PC-9 (cell line): Measurements from ENCODE around the gene DSN1. TPM values are rescaled to one million over a fixed set of nuclear protein-coding genes. Genes with fewer than 3 reads are reported as not detected.
"Not testable (repeated sequence)": the region's sequence is repeated elsewhere in the genome, so short reads cannot be mapped to it uniquely, and the experiment has no call there.

Experiments used
- BruUV-seq: library from RNA; stranded (reverse); fragments of 400-500 nt; replicated peaks from 2 replicates; lab custom pipeline; 2021; lab: Mats Ljungman, UMichigan
- CTCF ChIA-PET: fragments of 300-600 bp; sonication (Branson Sonifier 250); formaldehyde crosslinking; loops from one replicate; lab custom pipeline; 2022; ENCODE audit warnings: antibody characterized with exemption; lab: Charles Lee
- POLR2A ChIA-PET: fragments of 300-600 bp; sonication (Branson Sonifier 250); formaldehyde crosslinking; loops from one replicate; lab custom pipeline; 2022; ENCODE audit warnings: antibody characterized with exemption; ENCODE audit not compliant: unreplicated experiment; lab: Charles Lee
- DNase-seq, 2 experiments: peaks; one replicate each; pipeline versions ENCODE4 v3.0.0 to v3.0.0-alpha.2; 2015 to 2022; ENCODE audit warnings: mixed read lengths in 1 of 2
- H2AFZ ChIP-seq: fragments of 200-600 bp; sonication (generic); 2 replicates; pipeline ENCODE4 v1.8.1; 2017; ENCODE audit warnings: antibody characterized with exemption
- H3F3A ChIP-seq: fragments of 200-600 bp; sonication (generic); 2 replicates; pipeline ENCODE4 v1.8.1; 2017; ENCODE audit warnings: antibody characterized with exemption, mild to moderate bottlenecking, low read depth; ENCODE audit not compliant: insufficient read depth
- H3K27ac ChIP-seq: fragments of 200-600 bp; sonication (generic); 2 replicates; pipeline ENCODE4 v1.6.1; 2016; ENCODE audit warnings: mixed run types
- H3K27me3 ChIP-seq: fragments of 200-600 bp; sonication (generic); 2 replicates; pipeline ENCODE4 v1.6.1; 2016; ENCODE audit warnings: low read depth, mixed run types; ENCODE audit not compliant: insufficient read depth
- H3K36me3 ChIP-seq: fragments of 200-600 bp; sonication (generic); 2 replicates; pipeline ENCODE4 v1.6.1; 2016; ENCODE audit warnings: low read depth, mixed run types
- H3K4me1 ChIP-seq: fragments of 200-600 bp; sonication (generic); replicated peaks from 2 replicates; pipeline ENCODE4 v1.6.1; 2016; ENCODE audit warnings: mixed run types; ENCODE audit not compliant: insufficient read depth
- H3K4me2 ChIP-seq: fragments of 200-600 bp; sonication (generic); 2 replicates; pipeline ENCODE4 v1.6.1; 2017; ENCODE audit warnings: mixed run types
- H3K4me3 ChIP-seq: fragments of 200-600 bp; sonication (generic); 2 replicates; pipeline ENCODE4 v1.6.1; 2016; ENCODE audit warnings: mixed run types
- H3K79me2 ChIP-seq: fragments of 200-600 bp; sonication (generic); 2 replicates; pipeline ENCODE4 v1.6.1; 2017; ENCODE audit warnings: low read depth, mixed run types
- H3K9me2 ChIP-seq: fragments of 200-600 bp; sonication (generic); 2 replicates; pipeline ENCODE4 v1.8.1; 2017; ENCODE audit warnings: mild to moderate bottlenecking; ENCODE audit not compliant: insufficient read depth
- H3K9me3 ChIP-seq: fragments of 200-600 bp; sonication (generic); 2 replicates; pipeline ENCODE4 v1.8.1; 2016; ENCODE audit warnings: low read depth; ENCODE audit not compliant: insufficient read depth
- H4K20me1 ChIP-seq: fragments of 200-600 bp; sonication (generic); 2 replicates; pipeline ENCODE4 v1.8.1; 2017; ENCODE audit not compliant: insufficient read depth
- CTCF ChIP-seq: fragments of 200-600 bp; sonication (generic); conservative IDR thresholded peaks from 2 replicates; pipeline ENCODE4 v1.6.1; 2017; ENCODE audit warnings: mixed run types, antibody characterized with exemption, mild to moderate bottlenecking, moderate library complexity
- EZH2 ChIP-seq: fragments of 200-600 bp; sonication (generic); IDR thresholded peaks from 2 replicates; pipeline ENCODE4 v1.8.0; 2017; ENCODE audit warnings: antibody characterized with exemption, low read depth
- intact Hi-C: fragments of 100-400 bp; cut with micrococcal nuclease; formaldehyde crosslinking; loops from one replicate; pipeline ENCODE4 v1.10.0; 2022; ENCODE audit not compliant: unreplicated experiment
- total RNA-seq: library from RNA; stranded (reverse); gene quantifications from 2 replicates; pipeline ENCODE4 v1.2.3, GENCODE V29; 2021

Gene DSN1
- total RNA-seq, 1 experiment from 2014 or later: 32.4 TPM

- no peak for TF ChIP-seq EZH2
- TF ChIP-seq CTCF: no peak
- no peaks in the 10 kb centered on the region for H3K79me2 ChIP-seq
- no peak for DNase-seq
- H3K4me2 ChIP-seq: no peak overlapping the region
- H3K9me3 ChIP-seq: no peaks in the 10 kb centered on the region
- H2AFZ ChIP-seq: no peak overlapping the region
- H4K20me1 ChIP-seq: no peaks in the 10 kb centered on the region
- H3K27me3 ChIP-seq: no peaks in the 10 kb centered on the region
- no peaks in the 10 kb centered on the region for H3K36me3 ChIP-seq
- peaks cover 10% of the 10 kb centered on the region; the same call in 1 of the 2 replicates for H3F3A ChIP-seq
- peaks cover 14% of the 10 kb centered on the region for H3K4me1 ChIP-seq
- no peaks in the 10 kb centered on the region for H3K9me2 ChIP-seq
- no peak overlapping the region for H3K4me3 ChIP-seq
- BruUV-seq: no TSS peak
- no peak overlapping the region for H3K27ac ChIP-seq
- CTCF ChIA-PET: interaction anchor here (0.6 kb wide), 2 partner anchors 12 to 73 kb away, joined by 3 to 5 read pairs; no protein-coding TSS in a partner anchor
- intact Hi-C loops: no loop called here
- POLR2A ChIA-PET: no interaction called here
Measured at GRCh38 chr20:36804425-36804824, 30.9 kb upstream of the DSN1 start.

- no peaks in the 10 kb centered on the region for H3K9me3 ChIP-seq
- H3K4me1 ChIP-seq: no peaks in the 10 kb centered on the region
- DNase-seq: no peak
- no peaks in the 10 kb centered on the region for H3K9me2 ChIP-seq
- H3K4me2 ChIP-seq: no peak overlapping the region
- no peaks in the 10 kb centered on the region for H3F3A ChIP-seq
- ChIA-PET POLR2A (no interaction called here), CTCF (interaction anchor here (0.6 to 0.9 kb wide), 2 partner anchors 61 to 116 kb away, joined by 3 to 11 read pairs; a partner anchor contains a TSS)
- no peak overlapping the region for H2AFZ ChIP-seq
- no peak overlapping the region for H3K27ac ChIP-seq
- H3K36me3 ChIP-seq: no peaks in the 10 kb centered on the region
- intact Hi-C loops: no loop called here
- H3K79me2 ChIP-seq: no peaks in the 10 kb centered on the region
- no peaks in the 10 kb centered on the region for H3K27me3 ChIP-seq
- TF ChIP-seq EZH2: no peak
- no peaks in the 10 kb centered on the region for H4K20me1 ChIP-seq
- no TSS peak for BruUV-seq
- no peak overlapping the region for H3K4me3 ChIP-seq
Measured at GRCh38 chr20:36802326-36803222, 29.0 kb upstream of the DSN1 start.

- Histone ChIP-seq H3K4me3 (no peak overlapping the region), H3K9me2 (no peaks in the 10 kb centered on the region), H3K4me1 (no peaks in the 10 kb centered on the region), H3F3A (no peaks in the 10 kb centered on the region), H3K79me2 (no peaks in the 10 kb centered on the region), H2AFZ (no peak overlapping the region), H4K20me1 (no peaks in the 10 kb centered on the region), H3K36me3 (no peaks in the 10 kb centered on the region), H3K4me2 (no peak overlapping the region), H3K27ac (no peak overlapping the region), H3K9me3 (no peaks in the 10 kb centered on the region), H3K27me3 (no peaks in the 10 kb centered on the region)
- TF ChIP-seq EZH2 (no peak), CTCF (no peak)
- no TSS peak for BruUV-seq
- POLR2A ChIA-PET: interaction anchor here (0.6 kb wide), 1 partner anchor 1241 kb away, joined by 6 read pairs; no protein-coding TSS in a partner anchor
- CTCF ChIA-PET: no interaction called here
- intact Hi-C loops: no loop called here
- no peak for DNase-seq
Measured at GRCh38 chr20:36800410-36800809, 26.8 kb upstream of the DSN1 start.

GRCh38 chr20:36799313-36799712 lies 25.8 kb upstream of the DSN1 start:
- DNase-seq, H3K9me3 ChIP-seq, H3K27me3 ChIP-seq, intact Hi-C loops, H3K36me3 ChIP-seq, H3K4me1 ChIP-seq, H3F3A ChIP-seq, H3K4me3 ChIP-seq, H3K9me2 ChIP-seq, H3K27ac ChIP-seq, H3K4me2 ChIP-seq, BruUV-seq, H4K20me1 ChIP-seq, POLR2A ChIA-PET, H3K79me2 ChIP-seq, H2AFZ ChIP-seq: not testable (repeated sequence)
- CTCF ChIA-PET: interaction anchor here (0.6 kb wide), 1 partner anchor 47 kb away, joined by 3 read pairs; no protein-coding TSS in a partner anchor
